ENCODE data around the gene GPC6.

Gene GPC6

DNA sequence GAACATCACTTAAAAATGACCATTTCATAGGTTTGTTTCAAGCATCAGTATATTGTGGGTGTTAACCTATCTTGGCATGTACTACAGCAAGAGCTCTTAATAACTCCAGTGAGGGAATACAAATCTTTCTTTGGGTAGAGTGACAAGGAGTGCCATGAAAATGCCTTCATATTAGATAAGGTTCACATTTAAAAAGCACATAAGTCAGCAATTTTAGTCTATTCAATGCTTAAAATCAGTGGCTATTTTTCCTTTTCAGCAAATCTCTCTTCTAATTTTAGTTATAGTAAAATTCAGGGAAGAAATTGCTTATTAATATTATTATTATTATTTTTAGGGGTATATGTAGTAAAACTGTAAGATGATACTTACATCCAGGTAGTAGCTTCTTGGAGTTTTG, 291.1 kb downstream of the GPC6 start:
- H3K4me3 ChIP-seq (ENCODE audit: control insufficient read depth, low read depth, low read length) = no peak overlapping the region
- no peak for DNase-seq (ENCODE audit: low read depth)
- TF ChIP-seq, protein P1, sequence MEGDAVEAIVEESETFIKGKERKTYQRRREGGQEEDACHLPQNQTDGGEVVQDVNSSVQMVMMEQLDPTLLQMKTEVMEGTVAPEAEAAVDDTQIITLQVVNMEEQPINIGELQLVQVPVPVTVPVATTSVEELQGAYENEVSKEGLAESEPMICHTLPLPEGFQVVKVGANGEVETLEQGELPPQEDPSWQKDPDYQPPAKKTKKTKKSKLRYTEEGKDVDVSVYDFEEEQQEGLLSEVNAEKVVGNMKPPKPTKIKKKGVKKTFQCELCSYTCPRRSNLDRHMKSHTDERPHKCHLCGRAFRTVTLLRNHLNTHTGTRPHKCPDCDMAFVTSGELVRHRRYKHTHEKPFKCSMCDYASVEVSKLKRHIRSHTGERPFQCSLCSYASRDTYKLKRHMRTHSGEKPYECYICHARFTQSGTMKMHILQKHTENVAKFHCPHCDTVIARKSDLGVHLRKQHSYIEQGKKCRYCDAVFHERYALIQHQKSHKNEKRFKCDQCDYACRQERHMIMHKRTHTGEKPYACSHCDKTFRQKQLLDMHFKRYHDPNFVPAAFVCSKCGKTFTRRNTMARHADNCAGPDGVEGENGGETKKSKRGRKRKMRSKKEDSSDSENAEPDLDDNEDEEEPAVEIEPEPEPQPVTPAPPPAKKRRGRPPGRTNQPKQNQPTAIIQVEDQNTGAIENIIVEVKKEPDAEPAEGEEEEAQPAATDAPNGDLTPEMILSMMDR (IDR thresholded peaks at IDR 0.05; ENCODE audit: control insufficient read depth, insufficient read depth, low read depth, low read length, missing control alignments) = no peak

DNA sequence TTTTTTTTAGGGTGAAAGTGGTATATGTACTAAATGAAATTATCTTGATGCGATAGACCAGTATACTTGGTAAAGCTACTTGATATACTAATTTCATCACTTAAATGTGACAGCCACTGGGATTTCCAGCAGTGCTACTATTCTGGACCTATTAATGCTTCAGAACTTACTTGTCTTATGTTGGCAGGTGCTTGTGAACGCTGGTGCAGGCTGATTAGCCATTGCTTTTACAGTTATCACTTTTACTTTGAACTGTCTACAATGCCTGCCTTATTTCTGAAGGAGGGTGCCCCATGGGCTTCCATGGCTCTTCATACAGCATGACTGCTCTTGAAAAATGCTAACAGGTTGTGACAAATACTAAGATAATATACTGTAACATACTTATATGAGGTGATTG, 294.7 kb downstream of the GPC6 start:
- TF ChIP-seq, protein P1 (IDR thresholded peaks at IDR 0.05; ENCODE audit: control insufficient read depth, insufficient read depth, low read depth, low read length, missing control alignments) = no peak

DNA sequence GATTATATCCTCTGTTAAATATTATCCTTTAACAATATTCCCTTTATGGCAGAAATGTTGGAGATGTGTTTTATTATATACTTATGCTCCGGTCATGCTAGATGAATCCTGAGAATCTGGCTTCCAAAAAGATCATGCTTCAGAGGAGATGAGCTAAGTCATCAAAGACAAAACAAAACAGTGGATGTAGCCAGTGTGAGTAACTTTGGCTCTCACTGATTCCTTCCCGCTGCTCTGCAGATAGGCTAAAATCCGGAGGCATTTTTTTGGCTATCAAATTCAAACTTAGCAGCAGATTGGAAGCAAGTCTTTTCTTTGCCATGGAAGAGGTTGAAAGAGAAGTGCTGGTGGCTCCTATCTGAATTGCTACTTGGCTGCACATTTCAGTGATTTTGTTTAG, 295.9 kb downstream of the GPC6 start:
- TF ChIP-seq, protein P1 (IDR thresholded peaks at IDR 0.05; ENCODE audit: control insufficient read depth, insufficient read depth, low read depth, low read length, missing control alignments) = no peak
- DNase-seq (ENCODE audit: low read depth) = no peak
- no peak overlapping the region for H3K4me3 ChIP-seq (ENCODE audit: control insufficient read depth, low read depth, low read length)

More for the DNA sequence above, 294.7 kb downstream of the GPC6 start:
- H3K4me3 ChIP-seq (ENCODE audit: control insufficient read depth, low read depth, low read length) = no peak overlapping the region
- DNase-seq (ENCODE audit: low read depth) = no peak

DNA sequence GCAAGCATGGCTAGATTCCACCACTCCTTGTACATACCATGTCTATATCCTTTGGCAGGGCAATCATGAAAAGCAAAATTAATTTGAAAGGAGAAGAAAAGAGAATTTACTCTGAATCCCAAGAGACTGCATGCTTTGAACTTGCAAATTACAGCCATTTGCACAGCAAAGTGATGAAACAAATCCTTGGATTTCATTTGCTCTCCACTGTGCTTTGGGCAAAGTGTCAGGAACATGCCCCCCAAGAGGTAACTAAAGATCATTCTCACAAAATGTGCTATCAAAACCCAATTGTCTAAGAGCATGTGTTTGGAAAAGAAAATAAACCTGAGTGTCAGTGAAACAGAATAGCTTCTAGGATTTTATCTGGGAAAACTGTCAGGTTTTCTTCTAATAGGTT, 298.5 kb downstream of the GPC6 start:
- TF ChIP-seq, protein P1 (IDR thresholded peaks at IDR 0.05; ENCODE audit: control insufficient read depth, insufficient read depth, low read depth, low read length, missing control alignments) = no peak
- no peak for DNase-seq (ENCODE audit: low read depth)
- no peak overlapping the region for H3K4me3 ChIP-seq (ENCODE audit: control insufficient read depth, low read depth, low read length)

DNA sequence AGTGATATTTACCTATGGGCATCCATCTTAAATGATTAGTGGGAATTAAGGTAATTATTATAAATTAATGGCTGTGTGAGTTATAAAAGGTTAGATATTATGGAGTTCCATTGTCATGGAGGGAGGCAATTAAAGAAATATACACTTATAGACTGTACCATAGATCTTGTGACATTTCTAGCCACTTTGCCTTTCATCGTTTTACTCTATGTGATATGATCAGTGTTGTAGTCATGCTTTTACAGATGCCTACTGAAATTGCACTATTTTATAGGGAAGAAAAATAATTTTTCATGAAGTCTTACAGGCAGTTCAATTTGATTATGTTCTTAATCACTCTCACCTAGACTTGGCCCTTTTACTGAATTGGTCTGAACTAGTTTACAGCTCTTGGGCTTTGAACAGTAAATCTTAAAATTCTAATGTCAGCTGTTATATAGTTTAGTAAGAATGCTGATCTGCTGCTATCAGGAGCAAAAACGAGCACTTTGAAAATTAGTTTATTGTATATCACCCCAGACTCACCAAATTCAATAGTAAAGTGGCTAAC, 301.2 kb downstream of the GPC6 start:
- no peak overlapping the region for H3K4me3 ChIP-seq (ENCODE audit: control insufficient read depth, low read depth, low read length)

DNA sequence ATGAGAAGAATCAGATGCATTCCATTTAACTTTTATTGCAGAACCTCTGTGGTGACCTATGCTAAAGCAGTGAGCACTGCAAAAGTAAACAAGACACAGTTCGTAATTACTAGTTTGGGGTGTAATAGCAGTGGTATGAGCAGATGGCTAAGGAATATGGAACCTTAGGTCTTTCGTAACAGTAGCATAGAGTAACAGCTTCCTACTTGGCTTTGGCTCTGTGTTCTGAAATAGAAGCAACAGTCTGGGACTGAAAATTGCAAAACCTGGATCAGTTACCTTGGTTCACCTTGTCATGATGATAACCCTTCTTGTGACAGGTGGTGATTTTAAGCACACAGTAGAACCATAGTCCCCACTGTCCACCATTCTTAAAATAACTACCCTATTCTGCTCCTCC, 303.4 kb downstream of the GPC6 start:
- H3K4me3 ChIP-seq (ENCODE audit: control insufficient read depth, low read depth, low read length) = no peak overlapping the region
- DNase-seq (ENCODE audit: low read depth) = no peak
- TF ChIP-seq, protein P1 (IDR thresholded peaks at IDR 0.05; ENCODE audit: control insufficient read depth, insufficient read depth, low read depth, low read length, missing control alignments) = no peak

More for the DNA sequence above, 301.2 kb downstream of the GPC6 start:
- no peak for DNase-seq (ENCODE audit: low read depth)
- TF ChIP-seq, protein P1 (IDR thresholded peaks at IDR 0.05; ENCODE audit: control insufficient read depth, insufficient read depth, low read depth, low read length, missing control alignments) = no peak
